ENCODE measurements around the gene THY1. TPM values are rescaled to one million over a fixed set of nuclear protein-coding genes. Genes with fewer than 3 reads are reported as not detected.

THY1 gene
- total and polyA plus RNA-seq, 9 of the 15 experiments (the other 6 are each of a cell fraction or from before 2014, with no cell fraction given), result 0.07 to 0.40 (median 0.16) TPM; not detected in 5

- no peak for TF ChIP-seq FOXK2 (conservative IDR thresholded peaks at IDR 0.05 in 1 of 2, IDR thresholded peaks at IDR 0.05 in 1 of 2; ENCODE audit: low read depth in 2 of 2)
Measured at GRCh38 chr11:119471329-119471728, 48.4 kb upstream of the THY1 start (continued).

- DNase-seq (ENCODE audit: extremely low read depth in 1 of 4, low spot score in 3 of 4), result no peak
- Histone ChIP-seq H3K4me2 (ENCODE audit: insufficient read depth, low read length) (no peak overlapping the region), H3K4me3 (no peak overlapping the region), H3K4me1 (replicated peaks in 1 of 2; ENCODE audit: control insufficient read depth in 2 of 2, insufficient read depth in 2 of 2, low read length in 2 of 2) (peaks cover 4 to 11% of the 10 kb centered on the region in 2 experiments; a peak in 4 of 5 replicates), H3K79me2 (ENCODE audit: control insufficient read depth, insufficient read depth, low read length) (no peaks in the 10 kb centered on the region), H3K9me1 (ENCODE audit: control insufficient read depth, insufficient read depth, low read length) (no peaks in the 10 kb centered on the region), H3K36me3 (ENCODE audit: control insufficient read depth, insufficient read depth, low read length) (no peaks in the 10 kb centered on the region), H3K9me3 (replicated peaks; ENCODE audit: control insufficient read depth, insufficient read depth, low read depth, low read length) (no peaks in the 10 kb centered on the region), H2AFZ (ENCODE audit: low read depth, low read length) (no peak overlapping the region), H3K27me3 (ENCODE audit: control insufficient read depth in 2 of 2, insufficient read depth in 2 of 2, low read length in 2 of 2) (no peaks in the 10 kb centered on the region), H3K9ac (ENCODE audit: insufficient read depth in 1 of 2, low read depth in 2 of 2, low read length in 2 of 2) (peak overlapping the region in 1 of 2 experiments; percentile 53; a peak in 1 of 4 replicates), H4K20me1 (replicated peaks; ENCODE audit: control insufficient read depth, insufficient read depth, low read length) (0 out of 2 replicates have a peak, but pooled peaks cover 2% of the 10 kb centered on the region), H3K27ac (ENCODE audit: extremely low read depth, low read depth, low read length) (no peak overlapping the region)
- ATAC-seq, result no peak
- no peak for FAIRE-seq
- WGBS (ENCODE audit: insufficient coverage, low coverage, missing lambda C conversion rate), result 37% methylated on average over 11 of the region's 15 CpGs
- POLR2A ChIA-PET, result interaction anchor here (0.6 kb wide), 1 partner anchor 68 kb away, joined by 4 read pairs; no protein-coding TSS in a partner anchor
- no TSS peak for BruUV-seq (replicated peaks)
- CTCF ChIA-PET (ENCODE audit: low intra/inter-chr PET ratio), result no interaction called here
- intact Hi-C loops (cut with micrococcal nuclease), result loop anchor here (5.0 kb wide), 1 partner anchor 43 kb away; no protein-coding TSS in a partner anchor
- in situ Hi-C loops (cut with MboI), result loop anchor here (5.0 kb wide), 1 partner anchor 113 kb away; no protein-coding TSS in a partner anchor
- TF ChIP-seq ZNF23 (CRISPR knock-in tag; IDR thresholded peaks at IDR 0.05), result no peak
- TF ChIP-seq REST (IDR thresholded peaks at IDR 0.05; ENCODE audit: borderline replicate concordance), result no peak
- TF ChIP-seq REST (CRISPR knock-in tag; IDR thresholded peaks at IDR 0.05; ENCODE audit: low read depth), result no peak
- TF ChIP-seq ZNF586 (CRISPR knock-in tag; conservative IDR thresholded peaks at IDR 0.05), result no peak
- no peak for TF ChIP-seq ZNF140 (CRISPR knock-in tag; IDR thresholded peaks at IDR 0.05)
- TF ChIP-seq NFATC3 (IDR thresholded peaks at IDR 0.05), result no peak
- TF ChIP-seq NR2C2 (CRISPR knock-in tag; IDR thresholded peaks at IDR 0.05), result no peak
- TF ChIP-seq NR2C2 (tag; IDR thresholded peaks at IDR 0.05), result no peak
- no peak for TF ChIP-seq FIP1L1 (IDR thresholded peaks at IDR 0.05; ENCODE audit: low read depth, low read length, poor library complexity, severe bottlenecking)
Measured at GRCh38 chr11:119470317-119471291, 47.6 kb upstream of the THY1 start.
